Osteocyte (in vitro differentiated cells): ENCODE data around the gene ITGA11. TPM values are rescaled to one million over a fixed set of nuclear protein-coding genes. Genes with fewer than 3 reads are reported as not detected.

Experiments
- DNase-seq: peaks from one replicate; pipeline ENCODE4 v3.0.0; 2021; ENCODE audit warnings: mixed read lengths; ENCODE audit not compliant: unreplicated experiment; ENCODE audit errors: extremely low spot score
- H3K27ac Mint-ChIP-seq: one replicate; pipeline ENCODE4 v1.8.0; 2021; ENCODE audit warnings: mild to moderate bottlenecking, mixed read lengths; ENCODE audit not compliant: unreplicated experiment
- H3K27me3 Mint-ChIP-seq: one replicate; pipeline ENCODE4 v1.8.0; 2021; ENCODE audit warnings: mixed read lengths; ENCODE audit not compliant: unreplicated experiment
- H3K36me3 Mint-ChIP-seq: one replicate; pipeline ENCODE4 v1.8.0; 2021; ENCODE audit warnings: mixed read lengths; ENCODE audit not compliant: unreplicated experiment
- H3K4me1 Mint-ChIP-seq: one replicate; pipeline ENCODE4 v1.8.0; 2021; ENCODE audit warnings: mixed read lengths; ENCODE audit not compliant: unreplicated experiment
- H3K4me3 Mint-ChIP-seq: one replicate; pipeline ENCODE4 v1.8.0; 2021; ENCODE audit warnings: mild to moderate bottlenecking, moderate library complexity, mixed read lengths; ENCODE audit not compliant: unreplicated experiment
- H3K9me3 Mint-ChIP-seq: one replicate; pipeline ENCODE4 v1.8.0; 2021; ENCODE audit warnings: mixed read lengths; ENCODE audit not compliant: unreplicated experiment
- CTCF ChIP-seq: fragments of 200-600 bp; sonication (generic); IDR thresholded peaks from 2 replicates; pipeline ENCODE4 v1.5.0; 2021; ENCODE audit warnings: antibody characterized with exemption, mild to moderate bottlenecking, moderate library complexity
- total RNA-seq: library from RNA; stranded (reverse); gene quantifications from 2 replicates; pipeline ENCODE4 v1.2.1, GENCODE V29; 2021

Gene ITGA11
- total RNA-seq, 1 donor from 2014 or later: 1,149 TPM

- Mint-ChIP-seq H3K4me3 (no peak overlapping the region), H3K36me3 (peaks cover 75% of the 10 kb centered on the region), H3K27ac (peak overlapping the region; percentile 95), H3K9me3 (no peaks in the 10 kb centered on the region), H3K27me3 (no peaks in the 10 kb centered on the region), H3K4me1 (peaks cover 73% of the 10 kb centered on the region)
- DNase-seq: no peak
- no peak for TF ChIP-seq CTCF
Observed at GRCh38 chr15:68369931-68370767, 61.8 kb downstream of the ITGA11 start.

GRCh38 chr15:68368731-68369435 is 63.1 kb downstream of the ITGA11 start:
- Mint-ChIP-seq H3K27me3 (no peaks in the 10 kb centered on the region), H3K27ac (peak overlapping the region; percentile 95), H3K36me3 (peaks cover 68% of the 10 kb centered on the region), H3K9me3 (no peaks in the 10 kb centered on the region), H3K4me1 (peaks cover 65% of the 10 kb centered on the region), H3K4me3 (peak overlapping the region; percentile 1)
- TF ChIP-seq CTCF: no peak
- DNase-seq: no peak

DNA sequence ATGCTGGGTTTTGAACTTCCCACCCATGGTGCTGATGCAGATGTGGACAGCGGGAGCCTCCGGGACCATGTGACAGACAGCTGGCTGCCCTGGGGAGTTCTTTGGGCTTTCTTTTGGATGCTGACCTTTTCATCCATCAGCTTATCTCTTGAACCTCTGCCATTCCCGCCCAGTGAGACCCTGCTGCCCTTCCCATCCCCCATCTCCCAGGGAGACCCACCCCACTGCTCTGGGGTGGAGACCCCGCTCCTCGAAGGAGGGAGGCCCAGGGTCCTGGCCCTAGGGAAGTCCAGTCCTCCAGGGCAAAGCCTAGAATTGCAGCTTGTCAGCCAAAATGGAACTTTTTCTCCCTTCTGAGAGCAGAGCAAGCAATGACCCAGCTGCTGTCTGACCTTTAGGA is 64.0 kb downstream of the ITGA11 start:
- H3K36me3 Mint-ChIP-seq: peaks cover 63% of the 10 kb centered on the region
- DNase-seq: no peak
- H3K4me3 Mint-ChIP-seq: no peak overlapping the region
- TF ChIP-seq CTCF: no peak
- H3K27me3 Mint-ChIP-seq: no peaks in the 10 kb centered on the region
- no peaks in the 10 kb centered on the region for H3K9me3 Mint-ChIP-seq
- peaks cover 61% of the 10 kb centered on the region for H3K4me1 Mint-ChIP-seq
- H3K27ac Mint-ChIP-seq: peak overlapping the region; percentile 95

DNA sequence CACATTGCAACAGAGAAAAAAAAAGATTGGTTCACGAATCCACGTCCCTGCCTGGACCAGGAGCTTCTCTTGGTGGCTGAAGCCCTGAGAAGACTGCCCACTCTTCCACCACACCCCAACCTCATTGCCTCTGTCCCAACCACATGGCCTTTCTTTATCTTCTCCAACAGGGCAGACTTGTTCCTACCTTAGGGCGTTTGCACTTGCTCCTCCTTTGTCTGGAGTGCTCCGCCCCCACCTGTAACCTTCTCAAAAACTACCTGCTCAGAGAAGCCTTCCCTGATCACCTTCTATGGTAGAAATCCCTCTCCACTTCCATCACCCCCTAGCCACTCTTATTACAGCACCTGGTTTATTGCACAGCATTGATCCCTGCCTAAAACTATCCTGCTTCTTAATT is 64.7 kb downstream of the ITGA11 start:
- Mint-ChIP-seq H3K36me3 (peaks cover 63% of the 10 kb centered on the region), H3K27ac (peak overlapping the region; percentile 95)
- DNase-seq: no peak

More for the DNA sequence above, 64.7 kb downstream of the ITGA11 start:
- Mint-ChIP-seq H3K4me3 (peak overlapping the region; percentile 24), H3K27me3 (no peaks in the 10 kb centered on the region), H3K4me1 (peaks cover 61% of the 10 kb centered on the region), H3K9me3 (no peaks in the 10 kb centered on the region)
- no peak for TF ChIP-seq CTCF
